ENCODE data around the gene ANKRD11.

- TF ChIP-seq CTCF (IDR thresholded peaks at IDR 0.05; ENCODE audit: low read depth, low read length, poor library complexity, severe bottlenecking): no peak
- TF ChIP-seq EZH2phosphoT487 (IDR thresholded peaks at IDR 0.05; ENCODE audit: borderline replicate concordance, low read length): no peak
Observed at GRCh38 chr16:89407282-89407924, 83.0 kb downstream of the ANKRD11 start.

Data from DOHH2 (cell line).